NCI-H2196 (cell line): ENCODE measurements around the gene PHC1.
A peak's percentile ranks its signal among the peaks of the same experiment; 100 is the strongest.

Experiments used
- DNase-seq: peaks from one replicate; lab custom pipeline; 2025; ENCODE audit not compliant: unreplicated experiment; lab: John Stamatoyannopoulos, UW

PHC1 gene

DNA sequence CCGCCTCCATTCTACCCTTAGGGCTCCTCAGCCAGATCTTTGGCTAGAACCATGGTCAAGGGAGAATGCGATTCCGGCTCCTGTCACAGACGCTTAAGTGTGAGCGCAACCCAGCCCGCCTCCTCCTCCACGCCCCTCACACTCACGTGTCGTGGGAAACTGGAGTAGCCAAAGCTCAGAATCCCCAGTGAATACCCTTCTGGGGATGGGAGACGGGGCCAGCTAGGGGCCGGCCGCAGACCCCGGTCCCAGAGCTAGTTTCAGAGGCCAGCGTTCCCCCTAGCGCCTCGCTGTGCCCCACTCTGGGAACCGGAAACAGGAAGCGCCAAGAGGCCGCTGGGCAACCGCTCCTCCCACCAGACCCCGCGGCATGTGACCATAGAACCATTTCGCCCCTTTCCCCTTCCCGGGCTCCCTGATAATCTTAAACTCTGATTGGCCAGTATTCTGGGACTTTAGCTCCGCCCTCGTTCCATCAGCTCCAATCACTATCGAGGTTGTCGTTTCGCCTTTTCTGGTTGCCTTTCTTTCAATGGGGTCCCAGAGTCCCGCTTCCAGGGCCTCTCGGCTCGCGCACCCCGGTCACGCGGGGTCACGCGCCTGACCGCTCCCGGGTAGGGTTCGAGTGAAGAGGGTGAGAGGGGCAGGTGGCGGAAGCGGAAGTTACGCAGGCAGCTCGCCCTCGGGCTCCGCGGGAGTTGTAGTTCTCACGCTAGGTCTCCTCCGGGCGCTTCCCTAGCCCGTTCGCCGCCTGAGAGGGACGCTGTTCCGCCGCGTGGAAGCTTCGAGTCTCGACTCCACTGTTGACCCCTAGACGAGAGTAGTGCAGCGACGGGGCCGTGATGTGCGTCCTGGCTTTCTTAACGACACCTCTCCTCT, 35.3 kb downstream of the PHC1 start, which contains the start of gene M6PR:
Gene M6PR (minus strand): TSS at position 304 of the 879 bp plus-strand sequence. CDS start 3,241 bp downstream, outside the sequence.
- DNase-seq = peak; percentile 94

- no peak for DNase-seq
Observed at GRCh38 chr12:8950221-8950527, 35.9 kb downstream of the PHC1 start.

DNA sequence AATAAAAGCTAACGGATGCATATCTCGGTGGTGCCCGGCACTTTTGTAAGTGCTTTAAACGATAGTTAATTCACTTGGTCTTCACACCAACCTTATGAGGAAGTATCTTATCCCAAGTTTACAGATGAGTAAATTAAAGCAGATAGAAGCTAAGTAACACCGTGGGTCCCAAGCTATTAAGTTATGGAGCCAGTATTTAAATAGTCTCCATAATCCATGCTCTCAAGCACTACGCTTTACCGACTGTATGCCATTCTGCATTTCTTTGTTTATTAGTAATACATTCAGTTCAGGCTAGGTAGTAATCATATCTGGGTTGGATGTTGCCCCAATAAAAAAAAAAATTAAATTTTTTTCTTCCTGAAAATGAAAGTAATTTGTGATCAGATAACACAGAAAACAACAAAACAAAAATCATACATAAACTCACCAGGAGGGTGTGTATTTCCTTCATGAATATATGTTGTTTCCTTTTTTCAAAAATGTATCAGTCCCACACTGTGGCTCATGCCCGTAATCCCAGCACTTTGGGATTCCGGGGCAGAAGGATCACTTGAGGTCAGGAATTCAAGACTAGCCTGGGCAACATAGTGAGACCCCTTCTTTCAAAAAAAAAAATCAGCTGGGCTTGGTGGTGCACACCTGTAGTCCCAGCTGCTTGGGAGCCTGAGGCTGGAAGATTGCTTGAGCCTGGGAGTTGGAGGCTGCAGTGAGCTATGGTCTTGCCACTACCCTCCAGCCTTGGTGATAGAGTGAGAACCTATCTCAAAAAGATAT, 36.6 kb downstream of the PHC1 start:
- no peak for DNase-seq

- DNase-seq = no peak
Observed at GRCh38 chr12:8951744-8952143, 37.4 kb downstream of the PHC1 start.

- DNase-seq = no peak
Observed at GRCh38 chr12:8953773-8954402, 39.6 kb downstream of the PHC1 start.

GRCh38 chr12:8956073-8956472, 41.8 kb downstream of the PHC1 start:
- DNase-seq = no peak

DNA sequence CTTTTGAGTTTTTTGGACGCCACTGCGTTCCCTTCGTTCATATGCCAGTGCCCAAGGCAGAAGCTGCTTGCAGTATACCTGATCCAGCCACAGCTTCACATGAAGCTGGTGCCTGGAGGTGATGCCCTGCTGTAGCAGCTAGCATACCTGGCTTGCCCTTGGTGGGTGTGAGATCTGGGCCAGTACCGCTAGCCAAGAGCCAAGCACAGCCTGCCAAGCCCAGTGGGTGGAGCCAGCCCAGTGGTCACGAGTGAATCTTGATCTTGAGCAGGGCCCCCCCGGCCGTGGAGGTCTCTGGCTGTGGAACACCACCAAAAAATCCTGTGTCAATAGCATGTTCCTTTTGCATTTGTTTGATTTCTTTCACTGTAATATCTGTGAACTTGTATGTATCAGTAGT, 42.5 kb downstream of the PHC1 start:
- DNase-seq = no peak

DNA sequence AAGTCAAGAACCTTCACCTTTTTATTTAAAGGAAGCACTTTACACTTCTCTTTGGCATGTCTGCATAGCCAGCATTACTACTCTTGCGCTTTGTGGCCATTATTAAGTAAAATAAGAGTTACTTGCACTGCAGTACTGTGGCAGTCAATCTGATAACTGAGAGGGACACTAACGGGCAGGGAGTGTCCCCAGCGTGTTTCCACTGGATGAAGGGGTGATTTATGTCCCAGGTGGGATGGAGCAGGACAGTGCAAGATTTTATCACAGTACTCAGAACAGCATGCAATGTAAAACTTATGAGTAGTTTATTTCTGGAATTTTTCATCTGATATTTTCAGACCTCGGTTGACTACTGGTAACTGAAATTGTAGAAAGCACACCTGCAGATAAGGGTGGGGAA, 43.3 kb downstream of the PHC1 start:
- no peak for DNase-seq

- DNase-seq = no peak
Observed at GRCh38 chr12:8958066-8958465, 43.8 kb downstream of the PHC1 start.

DNA sequence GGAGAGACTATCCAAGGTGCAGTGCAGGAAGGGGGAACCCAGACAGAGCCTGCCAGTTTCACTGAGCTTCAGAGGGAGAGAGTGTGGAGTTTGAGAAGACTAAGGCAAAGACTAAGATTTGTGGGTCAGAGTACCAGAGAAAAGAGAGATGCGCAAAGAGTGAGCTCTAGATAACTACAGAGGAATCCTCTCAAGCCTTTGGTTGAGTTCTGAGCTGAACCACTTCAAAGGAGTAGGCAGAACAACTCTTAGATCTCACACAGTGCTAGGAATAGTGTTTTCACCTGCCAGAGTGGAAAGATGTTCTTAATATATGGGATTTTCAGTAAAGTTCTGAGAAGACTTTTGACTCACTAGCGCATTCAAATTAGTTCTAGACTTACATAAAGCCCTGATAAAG, 45.9 kb downstream of the PHC1 start:
- no peak for DNase-seq

GRCh38 chr12:8968761-8969160, 54.5 kb downstream of the PHC1 start:
- DNase-seq = no peak

GRCh38 chr12:8969861-8970411, 55.6 kb downstream of the PHC1 start:
- no peak for DNase-seq

DNA sequence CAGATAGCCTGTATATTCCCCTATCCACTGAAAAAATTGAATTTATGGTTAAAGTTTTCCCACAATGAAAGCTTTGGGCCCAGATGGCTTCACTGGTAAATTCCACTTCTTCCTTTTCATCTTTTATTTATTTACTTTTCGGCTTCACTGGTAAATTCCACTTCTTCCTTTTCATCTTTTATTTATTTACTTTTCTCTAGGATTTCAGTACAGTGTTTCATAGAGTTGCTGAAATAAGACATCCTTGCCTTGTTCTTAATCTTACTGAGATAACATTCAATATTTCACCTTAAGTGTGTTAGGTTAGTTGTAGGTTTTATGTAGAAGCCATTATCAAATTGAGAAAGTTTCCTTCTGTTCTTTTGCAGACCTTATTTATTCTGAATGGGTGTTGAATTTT, 56.1 kb downstream of the PHC1 start:
- DNase-seq = no peak

DNA sequence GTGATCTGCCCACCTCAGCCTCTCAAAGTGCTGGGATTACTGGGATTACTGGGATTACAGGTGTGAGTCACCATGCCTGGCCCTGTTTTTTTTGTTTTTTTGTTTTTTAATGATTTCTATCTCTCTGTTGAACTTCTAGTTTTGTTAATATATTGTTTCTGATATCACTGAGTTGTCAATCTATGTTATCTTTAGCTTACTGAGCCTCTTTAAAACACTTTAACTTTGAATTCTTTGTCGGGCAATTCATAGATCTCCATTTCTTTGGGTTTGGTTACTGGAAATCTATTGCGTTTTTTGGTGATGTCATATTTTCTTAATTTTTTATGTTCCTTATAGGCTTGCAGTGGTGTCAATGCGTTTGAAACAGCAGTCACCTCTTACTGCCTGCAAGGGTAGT, 65.8 kb downstream of the PHC1 start:
- no peak for DNase-seq

DNA sequence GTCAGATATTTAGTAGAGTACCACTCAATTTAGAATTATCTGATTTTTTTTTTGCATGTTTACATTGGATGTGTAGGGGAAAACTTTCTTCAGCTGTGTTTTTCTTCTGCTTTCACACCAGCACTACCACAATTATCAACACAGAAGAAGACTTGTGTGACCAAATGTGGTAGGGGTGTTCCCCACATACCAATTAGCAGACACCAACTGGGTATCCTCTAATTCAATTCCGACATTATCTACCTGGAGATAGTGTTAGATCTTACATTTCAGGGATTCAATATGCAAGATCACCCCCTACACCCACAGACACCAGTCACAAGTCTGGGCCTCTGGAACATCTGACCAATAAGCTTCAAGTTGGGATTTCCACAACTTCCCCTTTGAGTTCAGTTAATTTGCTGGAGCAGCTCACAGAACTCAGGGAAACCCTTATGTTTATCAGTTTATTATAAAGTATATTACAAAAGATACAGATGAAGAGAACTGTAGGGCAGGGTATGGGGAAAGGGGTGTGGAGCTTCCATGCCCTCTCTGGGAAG, 71.0 kb downstream of the PHC1 start:
- DNase-seq = no peak

DNA sequence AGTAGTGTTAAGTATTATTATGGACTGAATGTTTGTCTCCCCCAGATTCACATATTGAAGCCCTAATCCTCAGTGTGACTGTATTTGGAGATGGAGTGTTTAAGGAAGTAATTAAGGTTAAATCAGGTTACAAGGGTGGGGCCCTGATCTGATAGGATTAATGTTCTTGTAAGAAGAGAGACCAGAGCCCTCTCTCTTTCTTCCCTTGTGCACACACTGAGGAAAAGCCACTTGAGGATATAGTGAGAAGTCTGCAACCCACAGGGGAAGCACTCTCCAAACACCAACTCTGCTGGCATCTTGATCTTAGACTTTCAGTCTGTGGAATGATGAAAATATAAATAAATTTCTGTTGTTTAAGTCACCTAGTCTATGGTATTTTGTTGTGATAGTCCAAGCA, 72.9 kb downstream of the PHC1 start:
- no peak for DNase-seq

DNA sequence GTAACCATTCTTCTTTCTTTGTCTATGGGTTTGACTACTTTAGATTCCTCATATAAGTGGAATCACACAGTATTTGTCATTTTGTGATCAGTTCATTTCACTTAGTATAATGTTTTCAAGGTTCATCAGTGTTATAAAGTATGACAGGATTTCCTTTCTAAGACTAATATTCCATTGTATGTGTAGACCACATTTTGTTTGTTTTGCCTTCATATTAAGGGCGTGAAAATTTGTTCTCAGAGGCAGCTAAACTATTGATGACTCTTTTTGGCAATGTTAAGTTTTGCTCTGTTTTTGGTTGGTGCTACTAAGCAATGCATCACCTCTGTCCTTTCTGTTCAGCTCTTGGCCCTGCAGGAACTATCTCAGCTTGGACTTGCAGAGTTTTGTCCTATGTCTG, 73.4 kb downstream of the PHC1 start:
- DNase-seq = no peak

GRCh38 chr12:8989413-8989812, 75.1 kb downstream of the PHC1 start, which contains the start of gene KLRG1:
KLRG1 (plus strand) TSS chr12:8989546; CDS start chr12:8989636, 90 bp downstream.
- no peak for DNase-seq
